ENCODE results near the gene PLXNA4.

Gene PLXNA4

GRCh38 chr7:132424821-132425724, 151.2 kb downstream of the PLXNA4 start:
- Histone ChIP-seq H4K5ac (ENCODE audit: low read length) (no peak overlapping the region), H2BK5ac (ENCODE audit: low read length) (no peak overlapping the region), H3K4me3 (ENCODE audit: low read length) (no peak overlapping the region), H3K18ac (ENCODE audit: low read length) (no peak overlapping the region), H3K79me1 (ENCODE audit: low read length) (no peaks in the 10 kb centered on the region), H3K23ac (ENCODE audit: low read length) (no peak overlapping the region), H3K27ac (ENCODE audit: low read depth, low read length) (no peak overlapping the region), H2BK15ac (replicated peaks; ENCODE audit: low read depth) (no peak overlapping the region), H3K79me2 (ENCODE audit: control insufficient read depth, insufficient read depth, low read length) (no peaks in the 10 kb centered on the region), H3K9ac (ENCODE audit: low read length) (no peak overlapping the region), H3K4me1 (ENCODE audit: control insufficient read depth, low read depth, low read length) (peaks cover 2% of the 10 kb centered on the region), H3K4ac (ENCODE audit: low read depth, low read length) (no peak overlapping the region), H3K56ac (ENCODE audit: low read length) (peak overlapping the region; percentile 51), H2BK120ac (ENCODE audit: low read depth, low read length) (no peak overlapping the region), H3K4me2 (ENCODE audit: low read length) (no peak overlapping the region), H2AK5ac (ENCODE audit: low read length) (no peak overlapping the region), H4K8ac (ENCODE audit: low read depth, low read length) (no peak overlapping the region), H3K36me3 (ENCODE audit: control insufficient read depth, insufficient read depth, low read length) (no peaks in the 10 kb centered on the region), H3K27me3 (ENCODE audit: insufficient read depth, low read length, poor library complexity) (no peaks in the 10 kb centered on the region)
- WGBS (ENCODE audit: extremely low coverage, insufficient coverage, low lambda C conversion rate), result no CpG with 5 or more reads among the region's 15 CpGs
- peak; percentile 17 for DNase-seq

DNA sequence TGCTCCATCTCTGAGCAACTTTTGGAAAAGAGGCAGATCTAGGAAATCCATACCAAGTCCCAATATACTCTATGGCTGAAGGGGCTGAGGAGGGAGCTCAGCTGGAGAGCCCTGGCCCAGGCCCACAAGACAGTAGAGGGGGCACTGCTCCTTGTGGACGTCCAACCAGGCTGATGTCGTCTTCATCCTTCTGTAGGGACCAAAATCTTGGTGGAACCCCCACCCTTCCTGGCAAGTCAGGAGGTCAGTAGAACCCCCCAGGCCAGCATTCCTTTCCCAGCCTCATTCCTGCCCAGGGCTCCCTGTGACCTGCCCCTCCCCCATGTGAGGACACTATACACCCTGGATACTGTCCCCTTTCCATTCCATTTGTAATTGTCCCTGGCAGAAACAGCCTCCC, 152.0 kb downstream of the PLXNA4 start:
- Histone ChIP-seq H3K4ac (ENCODE audit: low read depth, low read length) (no peak overlapping the region), H3K4me1 (ENCODE audit: control insufficient read depth, low read depth, low read length) (peaks cover 2% of the 10 kb centered on the region), H3K27me3 (ENCODE audit: insufficient read depth, low read length, poor library complexity) (no peaks in the 10 kb centered on the region), H2BK15ac (replicated peaks; ENCODE audit: low read depth) (no peak overlapping the region), H2BK5ac (ENCODE audit: low read length) (no peak overlapping the region), H3K56ac (ENCODE audit: low read length) (no peak overlapping the region), H3K36me3 (ENCODE audit: control insufficient read depth, insufficient read depth, low read length) (no peaks in the 10 kb centered on the region), H3K9ac (ENCODE audit: low read length) (no peak overlapping the region), H3K79me2 (ENCODE audit: control insufficient read depth, insufficient read depth, low read length) (no peaks in the 10 kb centered on the region), H2BK120ac (ENCODE audit: low read depth, low read length) (no peak overlapping the region), H3K4me2 (ENCODE audit: low read length) (no peak overlapping the region), H3K18ac (ENCODE audit: low read length) (no peak overlapping the region), H3K23ac (ENCODE audit: low read length) (no peak overlapping the region), H4K8ac (ENCODE audit: low read depth, low read length) (no peak overlapping the region), H4K5ac (ENCODE audit: low read length) (no peak overlapping the region), H3K27ac (ENCODE audit: low read depth, low read length) (no peak overlapping the region), H3K4me3 (ENCODE audit: low read length) (no peak overlapping the region), H2AK5ac (ENCODE audit: low read length) (no peak overlapping the region), H3K79me1 (ENCODE audit: low read length) (no peaks in the 10 kb centered on the region)
- WGBS (ENCODE audit: extremely low coverage, insufficient coverage, low lambda C conversion rate), result no CpG with 5 or more reads among the region's 2 CpGs
- DNase-seq, result peak; percentile 22

GRCh38 chr7:132423594-132424200, 152.6 kb downstream of the PLXNA4 start:
- Histone ChIP-seq H3K79me1 (ENCODE audit: low read length) (no peaks in the 10 kb centered on the region), H3K79me2 (ENCODE audit: control insufficient read depth, insufficient read depth, low read length) (no peaks in the 10 kb centered on the region), H3K4me3 (ENCODE audit: low read length) (no peak overlapping the region), H3K18ac (ENCODE audit: low read length) (no peak overlapping the region), H3K4me1 (ENCODE audit: control insufficient read depth, low read depth, low read length) (peaks cover 2% of the 10 kb centered on the region), H3K27me3 (ENCODE audit: insufficient read depth, low read length, poor library complexity) (no peaks in the 10 kb centered on the region), H3K4ac (ENCODE audit: low read depth, low read length) (no peak overlapping the region), H3K27ac (ENCODE audit: low read depth, low read length) (no peak overlapping the region), H2AK5ac (ENCODE audit: low read length) (no peak overlapping the region), H3K23ac (ENCODE audit: low read length) (no peak overlapping the region), H2BK15ac (replicated peaks; ENCODE audit: low read depth) (no peak overlapping the region), H3K36me3 (ENCODE audit: control insufficient read depth, insufficient read depth, low read length) (no peaks in the 10 kb centered on the region), H2BK120ac (ENCODE audit: low read depth, low read length) (no peak overlapping the region), H2BK5ac (ENCODE audit: low read length) (no peak overlapping the region), H4K5ac (ENCODE audit: low read length) (no peak overlapping the region), H3K56ac (ENCODE audit: low read length) (no peak overlapping the region), H3K4me2 (ENCODE audit: low read length) (no peak overlapping the region), H3K9ac (ENCODE audit: low read length) (no peak overlapping the region), H4K8ac (ENCODE audit: low read depth, low read length) (no peak overlapping the region)
- DNase-seq, result no peak
- no CpG with 5 or more reads among the region's 10 CpGs for WGBS (ENCODE audit: extremely low coverage, insufficient coverage, low lambda C conversion rate)

DNA sequence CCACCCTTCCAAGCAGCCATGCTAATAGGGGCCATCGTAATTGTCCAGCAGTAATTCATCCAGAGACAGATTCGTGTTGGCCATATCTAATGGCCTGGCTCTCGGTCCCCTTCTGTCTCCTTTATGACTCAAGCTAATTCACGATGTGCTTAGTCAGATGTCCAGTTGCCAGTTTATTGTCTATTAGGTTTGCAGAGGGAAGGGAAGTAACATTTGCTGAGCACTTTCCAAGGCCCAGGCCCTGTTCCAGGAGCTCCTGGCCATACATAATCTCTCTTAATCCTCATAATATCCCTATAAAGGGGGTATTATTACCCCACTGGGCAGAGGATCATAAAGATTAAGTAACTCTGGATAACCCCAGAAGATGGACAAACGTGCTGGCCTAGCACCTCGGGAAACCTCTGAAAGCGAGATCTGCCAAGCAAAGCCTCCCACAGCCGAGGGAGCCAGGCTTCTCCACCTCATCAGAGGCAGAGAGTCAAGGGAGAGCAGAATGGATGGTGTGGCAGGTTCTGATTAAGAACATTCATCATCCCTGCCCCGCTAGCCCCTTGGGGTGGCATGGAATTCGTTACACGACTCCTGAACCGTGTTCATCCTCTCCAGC, 153.7 kb downstream of the PLXNA4 start:
- Histone ChIP-seq H4K8ac (ENCODE audit: low read depth, low read length) (no peak overlapping the region), H3K79me2 (ENCODE audit: control insufficient read depth, insufficient read depth, low read length) (no peaks in the 10 kb centered on the region), H2BK15ac (replicated peaks; ENCODE audit: low read depth) (no peak overlapping the region), H3K4me3 (ENCODE audit: low read length) (no peak overlapping the region), H3K36me3 (ENCODE audit: control insufficient read depth, insufficient read depth, low read length) (no peaks in the 10 kb centered on the region), H3K79me1 (ENCODE audit: low read length) (no peaks in the 10 kb centered on the region), H3K27me3 (ENCODE audit: insufficient read depth, low read length, poor library complexity) (no peaks in the 10 kb centered on the region), H2BK120ac (ENCODE audit: low read depth, low read length) (no peak overlapping the region), H3K9ac (ENCODE audit: low read length) (no peak overlapping the region), H4K5ac (ENCODE audit: low read length) (no peak overlapping the region), H3K4ac (ENCODE audit: low read depth, low read length) (no peak overlapping the region), H3K4me1 (ENCODE audit: control insufficient read depth, low read depth, low read length) (peaks cover 2% of the 10 kb centered on the region), H3K23ac (ENCODE audit: low read length) (no peak overlapping the region), H2BK5ac (ENCODE audit: low read length) (no peak overlapping the region), H2AK5ac (ENCODE audit: low read length) (no peak overlapping the region), H3K56ac (ENCODE audit: low read length) (no peak overlapping the region), H3K27ac (ENCODE audit: low read depth, low read length) (no peak overlapping the region), H3K18ac (ENCODE audit: low read length) (no peak overlapping the region), H3K4me2 (ENCODE audit: low read length) (no peak overlapping the region)
- WGBS (ENCODE audit: extremely low coverage, insufficient coverage, low lambda C conversion rate), result no CpG with 5 or more reads among the region's 12 CpGs
- DNase-seq, result no peak

DNA sequence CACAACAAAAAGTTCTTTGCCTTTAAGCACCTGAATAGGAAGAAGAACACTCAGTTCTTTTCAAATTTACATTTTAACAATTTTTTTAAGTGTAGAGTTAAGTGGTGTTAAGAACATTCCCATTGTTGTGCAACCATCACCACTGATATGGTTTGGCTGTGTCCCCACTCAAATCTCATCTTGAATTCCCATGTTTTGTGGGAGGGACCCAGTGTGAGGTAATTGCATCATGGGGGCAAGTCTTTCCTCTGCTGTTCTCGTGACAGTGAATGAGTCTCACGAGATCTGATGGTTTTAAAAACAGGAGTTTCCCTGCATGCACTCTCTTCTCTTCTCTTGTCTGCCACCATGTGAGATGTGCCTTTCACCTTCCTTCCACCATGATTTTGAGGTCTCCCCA, 155.7 kb downstream of the PLXNA4 start:
- no peak overlapping the region for H2BK15ac ChIP-seq (replicated peaks; ENCODE audit: low read depth)

More for the DNA sequence above, 155.7 kb downstream of the PLXNA4 start:
- Histone ChIP-seq H3K4me2 (ENCODE audit: low read length) (no peak overlapping the region), H2BK120ac (ENCODE audit: low read depth, low read length) (no peak overlapping the region), H3K4me1 (ENCODE audit: control insufficient read depth, low read depth, low read length) (peaks cover 2% of the 10 kb centered on the region), H3K79me1 (ENCODE audit: low read length) (no peaks in the 10 kb centered on the region), H3K36me3 (ENCODE audit: control insufficient read depth, insufficient read depth, low read length) (no peaks in the 10 kb centered on the region), H3K9ac (ENCODE audit: low read length) (no peak overlapping the region), H3K4me3 (ENCODE audit: low read length) (no peak overlapping the region), H3K18ac (ENCODE audit: low read length) (no peak overlapping the region), H2BK5ac (ENCODE audit: low read length) (no peak overlapping the region), H4K5ac (ENCODE audit: low read length) (no peak overlapping the region), H3K79me2 (ENCODE audit: control insufficient read depth, insufficient read depth, low read length) (no peaks in the 10 kb centered on the region), H4K8ac (ENCODE audit: low read depth, low read length) (no peak overlapping the region), H3K56ac (ENCODE audit: low read length) (no peak overlapping the region), H2AK5ac (ENCODE audit: low read length) (no peak overlapping the region), H3K27me3 (ENCODE audit: insufficient read depth, low read length, poor library complexity) (no peaks in the 10 kb centered on the region), H3K4ac (ENCODE audit: low read depth, low read length) (no peak overlapping the region), H3K27ac (ENCODE audit: low read depth, low read length) (no peak overlapping the region), H3K23ac (ENCODE audit: low read length) (no peak overlapping the region)
- whole genome bisulfite sequencing (ENCODE audit: extremely low coverage, insufficient coverage, low lambda C conversion rate), result no CpG with 5 or more reads among the region's 2 CpGs
- DNase-seq, result no peak
